ENCODE measurements around the gene TTLL8.

GRCh38 chr22:50014053-50014501 lies 44.0 kb downstream of the TTLL8 start:
- TF ChIP-seq CTCF (conservative IDR thresholded peaks at IDR 0.05; ENCODE audit: low read length) (no peak), EZH2phosphoT487 (IDR thresholded peaks at IDR 0.05; ENCODE audit: borderline replicate concordance) (no peak)

All from Loucy (cell line).